GM23248 (cell line): ENCODE results near the gene CNR1. TPM values are rescaled to one million over a fixed set of nuclear protein-coding genes. Genes with fewer than 3 reads are reported as not detected.
"Not testable (repeated sequence)": the region's sequence is repeated elsewhere in the genome, so short reads cannot be mapped to it uniquely, and the experiment has no call there.

ENCODE experiments used
- DNase-seq: peaks from one replicate; pipeline ENCODE4 v3.0.0-alpha.2; 2015
- H2AFZ ChIP-seq: fragments of 200-600 bp; sonication (generic); 2 replicates; pipeline ENCODE4 v1.6.1; 2016; ENCODE audit warnings: antibody characterized with exemption
- H3F3A ChIP-seq: fragments of 200-600 bp; sonication (generic); 2 replicates; pipeline ENCODE4 v1.6.1; 2016; ENCODE audit warnings: mild to moderate bottlenecking, antibody characterized with exemption, mixed run types; ENCODE audit not compliant: insufficient read depth
- H3K27ac ChIP-seq: fragments of 200-600 bp; sonication (generic); 2 replicates; pipeline ENCODE4 v1.5.1; 2016; ENCODE audit warnings: mild to moderate bottlenecking
- H3K27me3 ChIP-seq: fragments of 200-600 bp; sonication (generic); replicated peaks from 2 replicates; pipeline ENCODE4 v1.6.1; 2016; ENCODE audit warnings: mild to moderate bottlenecking; ENCODE audit not compliant: insufficient read depth
- H3K36me3 ChIP-seq: fragments of 200-600 bp; sonication (generic); 2 replicates; pipeline ENCODE4 v1.6.1; 2016; ENCODE audit warnings: low read depth, mild to moderate bottlenecking
- H3K4me1 ChIP-seq: fragments of 200-600 bp; sonication (generic); 2 replicates; pipeline ENCODE4 v1.6.1; 2016; ENCODE audit warnings: mild to moderate bottlenecking; ENCODE audit not compliant: insufficient read depth
- H3K4me2 ChIP-seq: fragments of 200-600 bp; sonication (generic); one replicate; pipeline ENCODE4 v1.6.1; 2016; ENCODE audit warnings: mild to moderate bottlenecking; ENCODE audit not compliant: unreplicated experiment
- H3K4me3 ChIP-seq: fragments of 200-600 bp; sonication (generic); 2 replicates; pipeline ENCODE4 v1.5.1; 2016; ENCODE audit warnings: mild to moderate bottlenecking
- H3K79me2 ChIP-seq: fragments of 200-600 bp; sonication (generic); 2 replicates; pipeline ENCODE4 v1.6.1; 2016; ENCODE audit warnings: mild to moderate bottlenecking; ENCODE audit not compliant: insufficient read depth
- H3K9ac ChIP-seq: fragments of 200-600 bp; sonication (generic); 2 replicates; pipeline ENCODE4 v1.6.1; 2016; ENCODE audit warnings: mild to moderate bottlenecking
- H3K9me2 ChIP-seq: fragments of 200-600 bp; sonication (generic); 2 replicates; pipeline ENCODE4 v1.6.1; 2016; ENCODE audit warnings: mixed run types, mild to moderate bottlenecking, moderate library complexity; ENCODE audit not compliant: insufficient read depth
- H3K9me3 ChIP-seq: fragments of 200-600 bp; sonication (generic); one replicate; pipeline ENCODE4 v1.6.1; 2017; ENCODE audit warnings: low read depth
- H4K20me1 ChIP-seq: fragments of 200-600 bp; sonication (generic); 2 replicates; pipeline ENCODE4 v1.6.0; 2016; ENCODE audit not compliant: insufficient read depth
- EZH2 ChIP-seq: fragments of 200-600 bp; sonication (generic); IDR thresholded peaks from 2 replicates; pipeline ENCODE4 v1.6.1; 2018; ENCODE audit warnings: antibody characterized with exemption, mild to moderate bottlenecking; ENCODE audit not compliant: insufficient read depth, poor library complexity, severe bottlenecking
- EZH2phosphoT487 ChIP-seq: fragments of 200-600 bp; sonication (generic); IDR thresholded peaks from 2 replicates; pipeline ENCODE4 v1.6.1; 2018; ENCODE audit warnings: antibody characterized with exemption, moderate library complexity, mild to moderate bottlenecking, low read depth; ENCODE audit not compliant: insufficient read depth
- WGBS, 2 experiments: methylation state at CpG; one replicate each; pipeline ENCODE4 v1.1.6; 2015 to 2017; ENCODE audit warnings: low lambda C conversion rate in 2 of 2, low coverage in 1 of 2; ENCODE audit errors: missing lambda C conversion rate in 2 of 2; 5-methylcytosine and 5-hydroxymethylcytosine counted together
- in situ Hi-C: fragments of 300-500 bp; cut with MboI; formaldehyde crosslinking; loops from 2 replicates; pipeline ENCODE4 v1.15.0; 2020
- polyA plus RNA-seq: library from polyadenylated mRNA; unstranded; fragments of >200 nt; fragmentation: Nextera tagmentation; extraction: Ambion mirVana; gene quantifications from 2 replicates; pipeline ENCODE4 v1.2.1, GENCODE V29; 2016
- total RNA-seq: library from RNA; depleted of rRNA; stranded (reverse); fragments of >200 nt; shearing (Covaris generic); gene quantifications from 2 replicates; pipeline ENCODE4 v1.2.3, GENCODE V29; 2014; rRNA removed

The CNR1 gene
- total RNA-seq (not detected in 2 replicates), polyA plus RNA-seq (not detected in 2 replicates)

GRCh38 chr6:88165844-88166492 lies at the start of gene CNR1:
TSS of gene CNR1 (minus strand) at chr6:88166347. CDS start at chr6:88145274, 21,073 bp downstream.
- TF ChIP-seq EZH2 (no peak), EZH2phosphoT487 (no peak)
- H2AFZ ChIP-seq: peak within 1 kb of the TSS; percentile 81
- 1 to 2% methylated on average over 28 to 59 of the region's 78 CpGs for WGBS, 2 experiments

GRCh38 chr6:88211446-88211845 lies 45.3 kb upstream of the CNR1 start:
- in situ Hi-C loops: no loop called here
- H3K27ac ChIP-seq: no peak overlapping the region
- no peak overlapping the region for H3K4me3 ChIP-seq
- H2AFZ ChIP-seq: no peak overlapping the region
- no peaks in the 10 kb centered on the region for H3K9me2 ChIP-seq
- H3K9ac ChIP-seq: no peak overlapping the region
- no peaks in the 10 kb centered on the region for H3F3A ChIP-seq
- DNase-seq: no peak
- H3K4me1 ChIP-seq: no peaks in the 10 kb centered on the region
- no peaks in the 10 kb centered on the region for H3K27me3 ChIP-seq
- H3K4me2 ChIP-seq: no peak overlapping the region
- no peaks in the 10 kb centered on the region for H3K79me2 ChIP-seq
- H4K20me1 ChIP-seq: no peaks in the 10 kb centered on the region
- 26 to 28% methylated on average over 4 of the region's 4 CpGs for WGBS, 2 experiments
- H3K36me3 ChIP-seq: no peaks in the 10 kb centered on the region
- TF ChIP-seq EZH2 (no peak), EZH2phosphoT487 (no peak)
- H3K9me3 ChIP-seq: no peaks in the 10 kb centered on the region

More at GRCh38 chr6:88165844-88166492, at the start of gene CNR1:
- Histone ChIP-seq H3K27ac (no peak within 1 kb of the TSS), H3K9me2 (no peaks in the 10 kb centered on the region), H3K4me3 (peak within 1 kb of the TSS; percentile 64), H3K36me3 (no peaks in the 10 kb centered on the region), H3K27me3 (peaks cover 82% of the 10 kb centered on the region), H3K9me3 (no peaks in the 10 kb centered on the region), H3K4me2 (peak within 1 kb of the TSS; percentile 80), H4K20me1 (no peaks in the 10 kb centered on the region), H3F3A (no peaks in the 10 kb centered on the region), H3K9ac (no peak within 1 kb of the TSS), H3K79me2 (no peaks in the 10 kb centered on the region), H3K4me1 (no peaks in the 10 kb centered on the region)
- peak; percentile 61 for DNase-seq
- in situ Hi-C loops: no loop called here

DNA sequence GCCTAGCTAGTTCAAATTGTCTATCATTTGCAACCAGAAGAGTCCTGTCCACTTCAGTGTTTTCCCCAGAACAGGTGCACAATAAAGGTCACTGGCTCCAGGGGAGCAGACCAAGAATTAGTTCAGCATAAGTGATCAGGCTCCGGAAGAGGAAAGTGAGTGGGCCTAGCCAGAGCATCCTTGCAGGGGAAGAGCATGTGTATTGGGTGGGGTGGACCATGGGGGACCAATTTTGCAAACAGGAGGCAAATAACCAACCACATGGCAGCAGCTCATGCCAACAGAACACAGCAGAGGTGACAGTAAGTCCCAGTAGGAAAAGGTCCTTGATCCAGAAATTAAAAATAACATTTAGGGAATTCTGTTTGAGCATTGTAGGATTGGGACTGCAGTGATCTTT lies 43.2 kb upstream of the CNR1 start:
- no peaks in the 10 kb centered on the region for H3K4me1 ChIP-seq
- no peak overlapping the region for H3K9ac ChIP-seq
- H3K9me3 ChIP-seq: no peaks in the 10 kb centered on the region
- H3K4me3 ChIP-seq: no peak overlapping the region
- no peak overlapping the region for H3K27ac ChIP-seq
- H3K4me2 ChIP-seq: no peak overlapping the region
- H3K79me2 ChIP-seq: no peaks in the 10 kb centered on the region
- no peaks in the 10 kb centered on the region for H3K36me3 ChIP-seq
- H3K27me3 ChIP-seq: no peaks in the 10 kb centered on the region
- 21 to 33% methylated on average over 1 of the region's 1 CpG for WGBS, 2 experiments
- no peaks in the 10 kb centered on the region for H3F3A ChIP-seq
- TF ChIP-seq EZH2phosphoT487 (no peak), EZH2 (no peak)
- no peaks in the 10 kb centered on the region for H4K20me1 ChIP-seq
- in situ Hi-C loops: no loop called here
- no peaks in the 10 kb centered on the region for H3K9me2 ChIP-seq
- H2AFZ ChIP-seq: no peak overlapping the region
- DNase-seq: no peak

DNA sequence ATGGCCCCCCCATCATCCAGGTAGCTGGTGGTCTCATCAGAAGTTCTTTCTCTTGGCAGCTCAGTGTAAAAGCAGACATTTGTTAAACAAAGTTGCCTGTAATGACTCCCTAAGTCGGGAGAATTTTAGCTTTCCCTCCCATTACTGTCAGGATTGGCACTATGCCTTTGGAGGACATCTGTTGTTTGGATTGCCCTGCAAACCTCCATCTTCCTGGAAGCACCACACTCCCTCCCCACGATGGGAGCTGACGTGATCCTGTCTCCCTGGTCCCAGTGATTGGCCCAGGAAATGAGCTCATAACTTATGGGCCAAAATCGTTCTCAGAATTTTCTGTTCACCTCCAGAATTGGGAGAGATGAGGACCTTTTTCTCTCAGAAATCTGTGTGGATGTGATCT lies 42.6 kb upstream of the CNR1 start:
- Histone ChIP-seq H3K9ac (no peak overlapping the region), H4K20me1 (no peaks in the 10 kb centered on the region), H3K27ac (no peak overlapping the region), H3K4me1 (no peaks in the 10 kb centered on the region), H3K79me2 (no peaks in the 10 kb centered on the region), H2AFZ (no peak overlapping the region), H3K27me3 (no peaks in the 10 kb centered on the region), H3K4me3 (no peak overlapping the region), H3K9me2 (no peaks in the 10 kb centered on the region), H3K4me2 (no peak overlapping the region), H3F3A (no peaks in the 10 kb centered on the region), H3K36me3 (no peaks in the 10 kb centered on the region), H3K9me3 (no peaks in the 10 kb centered on the region)
- in situ Hi-C loops: no loop called here
- WGBS, 2 experiments: 14 to 24% methylated on average over 4 of the region's 4 CpGs
- no peak for TF ChIP-seq EZH2
- no peak for TF ChIP-seq EZH2phosphoT487
- DNase-seq: no peak

DNA sequence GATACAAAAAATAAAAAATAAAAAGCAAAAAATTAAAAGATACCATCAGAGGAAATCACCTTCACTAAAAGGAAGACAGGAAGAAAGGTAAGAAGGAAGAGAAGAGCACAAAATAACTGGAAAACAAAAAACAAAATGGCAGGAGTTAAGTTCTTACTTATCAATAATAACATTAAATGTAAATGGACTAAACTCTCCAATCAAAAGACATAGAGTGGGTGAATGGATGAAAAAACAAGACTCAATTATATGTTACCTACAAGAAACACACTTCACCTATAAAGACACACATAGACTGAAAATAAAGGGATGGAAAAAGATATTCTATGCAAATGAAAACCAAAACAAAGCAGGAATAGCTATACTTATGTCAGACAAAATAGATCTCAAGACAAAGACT lies 35.6 kb upstream of the CNR1 start:
- H3K27ac ChIP-seq, H3K27me3 ChIP-seq, H3K9me3 ChIP-seq, in situ Hi-C loops, H4K20me1 ChIP-seq, H3K79me2 ChIP-seq, H3K36me3 ChIP-seq, H3K4me1 ChIP-seq, DNase-seq, H3K4me3 ChIP-seq, H3K9ac ChIP-seq, H2AFZ ChIP-seq, H3K9me2 ChIP-seq, H3F3A ChIP-seq, H3K4me2 ChIP-seq: not testable (repeated sequence)
